ENCODE data around the gene MEOX1. TPM values are rescaled to one million over a fixed set of nuclear protein-coding genes. Genes with fewer than 3 reads are reported as not detected.
A peak's percentile ranks its signal among the peaks of the same experiment; 100 is the strongest.

MEOX1 gene
- total and polyA plus RNA-seq, 2 of the 13 experiments (the other 11 are each of a cell fraction or from before 2014, with no cell fraction given): not detected

DNA sequence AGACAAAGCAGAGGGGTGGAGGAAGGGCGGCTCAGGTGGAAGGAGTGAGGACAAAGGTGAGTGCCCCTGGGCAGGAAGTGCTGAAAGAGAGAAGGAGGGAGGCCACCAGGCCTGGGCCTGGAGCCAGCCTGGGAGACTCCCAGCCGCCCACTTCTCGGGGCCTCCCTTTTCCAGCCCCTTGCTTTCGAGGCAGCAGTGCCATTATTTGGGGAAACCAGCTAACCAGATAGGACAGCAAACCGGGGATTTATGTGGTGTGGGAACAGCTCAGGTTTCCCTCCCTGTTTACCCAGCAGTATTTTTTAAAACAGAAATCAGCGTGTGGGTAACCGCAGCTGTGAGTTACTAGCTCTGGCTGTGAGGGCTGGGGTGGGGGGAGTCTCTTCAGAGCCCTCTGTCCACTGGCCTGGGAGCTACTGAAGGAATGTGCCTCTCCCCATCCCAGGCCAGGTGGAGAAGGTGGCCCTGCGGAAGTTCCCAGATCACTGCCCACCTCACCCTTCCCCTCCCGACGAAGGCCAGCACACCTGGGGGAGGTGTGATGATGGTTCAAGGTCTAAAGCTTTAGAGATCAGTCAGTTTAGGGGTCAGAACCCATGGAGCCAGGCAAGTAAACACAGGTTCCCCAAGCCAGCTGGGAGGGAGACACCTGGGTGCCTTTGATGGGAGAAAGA is 8.4 kb upstream of the MEOX1 start (continued):
- TF ChIP-seq ZNF609 (CRISPR knock-in tag; IDR thresholded peaks at IDR 0.05; ENCODE audit: borderline replicate concordance): 0 out of 2 replicates have a peak, but pooled peaks have one; percentile 28
- TF ChIP-seq ZNF605 (CRISPR knock-in tag; IDR thresholded peaks at IDR 0.05): peak; percentile 83
- no peak for TF ChIP-seq RBM22 (optimal IDR thresholded peaks at IDR 0.05; ENCODE audit: low read length)
- TF ChIP-seq NONO (IDR thresholded peaks at IDR 0.05): no peak
- no peak for TF ChIP-seq NONO (CRISPR knock-in tag; conservative IDR thresholded peaks at IDR 0.05)
- TF ChIP-seq ZNF670 (CRISPR knock-in tag; IDR thresholded peaks at IDR 0.05; ENCODE audit: borderline replicate concordance): no peak
- no peak for TF ChIP-seq ZNF772 (CRISPR knock-in tag; IDR thresholded peaks at IDR 0.05)
- no peak for TF ChIP-seq THAP7 (CRISPR knock-in tag; IDR thresholded peaks at IDR 0.05)
- TF ChIP-seq ZNF225 (CRISPR knock-in tag; IDR thresholded peaks at IDR 0.05): no peak
- TF ChIP-seq ZNF770 (CRISPR knock-in tag; IDR thresholded peaks at IDR 0.05): peak; percentile 63
- TF ChIP-seq, protein P1, sequence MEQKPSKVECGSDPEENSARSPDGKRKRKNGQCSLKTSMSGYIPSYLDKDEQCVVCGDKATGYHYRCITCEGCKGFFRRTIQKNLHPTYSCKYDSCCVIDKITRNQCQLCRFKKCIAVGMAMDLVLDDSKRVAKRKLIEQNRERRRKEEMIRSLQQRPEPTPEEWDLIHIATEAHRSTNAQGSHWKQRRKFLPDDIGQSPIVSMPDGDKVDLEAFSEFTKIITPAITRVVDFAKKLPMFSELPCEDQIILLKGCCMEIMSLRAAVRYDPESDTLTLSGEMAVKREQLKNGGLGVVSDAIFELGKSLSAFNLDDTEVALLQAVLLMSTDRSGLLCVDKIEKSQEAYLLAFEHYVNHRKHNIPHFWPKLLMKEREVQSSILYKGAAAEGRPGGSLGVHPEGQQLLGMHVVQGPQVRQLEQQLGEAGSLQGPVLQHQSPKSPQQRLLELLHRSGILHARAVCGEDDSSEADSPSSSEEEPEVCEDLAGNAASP (CRISPR knock-in tag; IDR thresholded peaks at IDR 0.05; ENCODE audit: borderline replicate concordance): no peak; the same call in 1 of the 2 replicates
- TF ChIP-seq, protein P2, sequence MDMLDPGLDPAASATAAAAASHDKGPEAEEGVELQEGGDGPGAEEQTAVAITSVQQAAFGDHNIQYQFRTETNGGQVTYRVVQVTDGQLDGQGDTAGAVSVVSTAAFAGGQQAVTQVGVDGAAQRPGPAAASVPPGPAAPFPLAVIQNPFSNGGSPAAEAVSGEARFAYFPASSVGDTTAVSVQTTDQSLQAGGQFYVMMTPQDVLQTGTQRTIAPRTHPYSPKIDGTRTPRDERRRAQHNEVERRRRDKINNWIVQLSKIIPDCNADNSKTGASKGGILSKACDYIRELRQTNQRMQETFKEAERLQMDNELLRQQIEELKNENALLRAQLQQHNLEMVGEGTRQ (IDR thresholded peaks at IDR 0.05; ENCODE audit: low read depth, low read length): no peak
- TF ChIP-seq, protein P2 (CRISPR knock-in tag; IDR thresholded peaks at IDR 0.05; ENCODE audit: borderline replicate concordance): no peak
- TF ChIP-seq, protein P3, sequence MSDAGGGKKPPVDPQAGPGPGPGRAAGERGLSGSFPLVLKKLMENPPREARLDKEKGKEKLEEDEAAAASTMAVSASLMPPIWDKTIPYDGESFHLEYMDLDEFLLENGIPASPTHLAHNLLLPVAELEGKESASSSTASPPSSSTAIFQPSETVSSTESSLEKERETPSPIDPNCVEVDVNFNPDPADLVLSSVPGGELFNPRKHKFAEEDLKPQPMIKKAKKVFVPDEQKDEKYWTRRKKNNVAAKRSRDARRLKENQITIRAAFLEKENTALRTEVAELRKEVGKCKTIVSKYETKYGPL (CRISPR knock-in tag; IDR thresholded peaks at IDR 0.05): no peak
